Measurements from ENCODE around the gene THSD4. TPM values are rescaled to one million over a fixed set of nuclear protein-coding genes. Genes with fewer than 3 reads are reported as not detected.
"Not testable (repeated sequence)": the region's sequence is repeated elsewhere in the genome, so short reads cannot be mapped to it uniquely, and the experiment has no call there.

THSD4 gene
- polyA plus RNA-seq, 1 experiment: 45.8 TPM

DNA sequence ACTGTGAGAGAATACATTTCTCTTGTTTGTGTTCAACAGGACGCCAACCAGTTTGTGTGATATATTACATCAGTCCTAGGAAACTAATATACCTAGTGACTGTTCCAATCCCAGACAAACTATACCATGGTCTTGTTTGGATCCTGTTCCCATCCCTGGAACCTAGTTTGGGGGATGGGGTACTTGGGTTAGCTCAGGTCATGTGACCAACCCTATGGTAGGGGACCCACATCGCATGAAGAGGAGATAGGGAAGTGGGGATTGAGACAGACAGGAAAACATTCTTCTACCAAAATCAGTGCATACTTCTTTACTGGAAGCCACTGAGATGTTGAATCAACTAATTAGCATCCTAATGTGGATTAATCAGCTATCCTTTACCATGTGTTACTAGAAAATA, 146.1 kb downstream of the THSD4 start:
- no peak overlapping the region for H3K4me3 ChIP-seq (ENCODE audit: low read depth, low read length)
- TF ChIP-seq, protein P1, sequence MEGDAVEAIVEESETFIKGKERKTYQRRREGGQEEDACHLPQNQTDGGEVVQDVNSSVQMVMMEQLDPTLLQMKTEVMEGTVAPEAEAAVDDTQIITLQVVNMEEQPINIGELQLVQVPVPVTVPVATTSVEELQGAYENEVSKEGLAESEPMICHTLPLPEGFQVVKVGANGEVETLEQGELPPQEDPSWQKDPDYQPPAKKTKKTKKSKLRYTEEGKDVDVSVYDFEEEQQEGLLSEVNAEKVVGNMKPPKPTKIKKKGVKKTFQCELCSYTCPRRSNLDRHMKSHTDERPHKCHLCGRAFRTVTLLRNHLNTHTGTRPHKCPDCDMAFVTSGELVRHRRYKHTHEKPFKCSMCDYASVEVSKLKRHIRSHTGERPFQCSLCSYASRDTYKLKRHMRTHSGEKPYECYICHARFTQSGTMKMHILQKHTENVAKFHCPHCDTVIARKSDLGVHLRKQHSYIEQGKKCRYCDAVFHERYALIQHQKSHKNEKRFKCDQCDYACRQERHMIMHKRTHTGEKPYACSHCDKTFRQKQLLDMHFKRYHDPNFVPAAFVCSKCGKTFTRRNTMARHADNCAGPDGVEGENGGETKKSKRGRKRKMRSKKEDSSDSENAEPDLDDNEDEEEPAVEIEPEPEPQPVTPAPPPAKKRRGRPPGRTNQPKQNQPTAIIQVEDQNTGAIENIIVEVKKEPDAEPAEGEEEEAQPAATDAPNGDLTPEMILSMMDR (IDR thresholded peaks at IDR 0.05; ENCODE audit: low read depth, low read length): no peak
- no peak for DNase-seq (ENCODE audit: low read depth, low spot score)
- no peak overlapping the region for H3K27ac ChIP-seq (ENCODE audit: low read depth, low read length)
- CTCF ChIA-PET: no interaction called here
- H3K9me3 ChIP-seq (ENCODE audit: control insufficient read depth, insufficient read depth, low read length): peaks cover 8% of the 10 kb centered on the region
- POLR2A ChIA-PET: no interaction called here
- no peaks in the 10 kb centered on the region for H3K27me3 ChIP-seq (ENCODE audit: control insufficient read depth, insufficient read depth, low read length)

DNA sequence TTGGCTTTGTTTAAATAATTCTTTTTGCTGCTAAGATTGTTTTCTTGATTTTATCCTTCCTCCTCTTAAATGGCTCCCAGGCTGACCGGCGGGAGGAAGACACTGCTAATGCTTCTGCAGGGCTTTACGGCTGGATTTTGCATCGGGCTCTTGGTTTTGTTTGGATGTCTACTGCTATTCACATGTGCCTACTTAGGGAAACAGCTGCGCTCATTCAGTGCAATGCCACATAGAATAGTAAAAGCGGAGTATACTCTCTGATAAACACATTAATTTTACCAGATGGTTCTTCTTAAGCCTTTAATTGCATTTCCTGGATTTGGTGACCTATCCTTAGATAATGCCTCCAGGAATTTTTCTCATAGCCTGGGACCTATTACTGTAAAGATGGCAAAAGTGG, 146.6 kb downstream of the THSD4 start:
- TF ChIP-seq, protein P1 (IDR thresholded peaks at IDR 0.05; ENCODE audit: low read depth, low read length): no peak
- H3K27me3 ChIP-seq (ENCODE audit: control insufficient read depth, insufficient read depth, low read length): no peaks in the 10 kb centered on the region
- peak overlapping the region; percentile 11 for H3K27ac ChIP-seq (ENCODE audit: low read depth, low read length)
- no peak overlapping the region for H3K4me3 ChIP-seq (ENCODE audit: low read depth, low read length)
- DNase-seq (ENCODE audit: low read depth, low spot score): no peak
- peaks cover 8% of the 10 kb centered on the region for H3K9me3 ChIP-seq (ENCODE audit: control insufficient read depth, insufficient read depth, low read length)
- ChIA-PET POLR2A (no interaction called here), CTCF (no interaction called here)

DNA sequence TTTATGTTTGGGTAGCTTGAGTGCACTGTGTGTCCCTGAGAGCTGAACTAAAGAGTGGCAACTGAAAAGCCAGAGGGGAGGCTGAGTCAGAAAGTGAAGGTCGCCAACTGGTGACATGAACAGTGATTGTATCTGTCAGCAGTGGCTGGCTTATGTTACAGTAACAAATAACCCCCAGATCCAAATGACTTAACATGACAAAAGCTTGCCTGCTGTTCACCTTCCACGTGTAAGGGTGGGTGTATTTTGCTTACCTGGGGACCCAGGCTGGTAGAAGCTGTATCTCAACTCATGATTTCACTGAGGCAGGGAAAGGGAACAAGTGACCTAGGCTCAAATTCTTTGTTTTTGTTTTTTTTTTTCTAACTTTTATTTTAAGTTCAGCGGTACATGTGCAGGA, 147.3 kb downstream of the THSD4 start:
- CTCF ChIA-PET: interaction anchor here (0.6 kb wide), 1 partner anchor 140 kb away, joined by 3 read pairs; no protein-coding TSS in a partner anchor
- Histone ChIP-seq H3K27ac (ENCODE audit: low read depth, low read length) (no peak overlapping the region), H3K27me3 (ENCODE audit: control insufficient read depth, insufficient read depth, low read length) (no peaks in the 10 kb centered on the region), H3K4me3 (ENCODE audit: low read depth, low read length) (no peak overlapping the region), H3K9me3 (ENCODE audit: control insufficient read depth, insufficient read depth, low read length) (peaks cover 8% of the 10 kb centered on the region)
- DNase-seq (ENCODE audit: low read depth, low spot score): no peak
- TF ChIP-seq, protein P1 (IDR thresholded peaks at IDR 0.05; ENCODE audit: low read depth, low read length): no peak
- POLR2A ChIA-PET: no interaction called here

DNA sequence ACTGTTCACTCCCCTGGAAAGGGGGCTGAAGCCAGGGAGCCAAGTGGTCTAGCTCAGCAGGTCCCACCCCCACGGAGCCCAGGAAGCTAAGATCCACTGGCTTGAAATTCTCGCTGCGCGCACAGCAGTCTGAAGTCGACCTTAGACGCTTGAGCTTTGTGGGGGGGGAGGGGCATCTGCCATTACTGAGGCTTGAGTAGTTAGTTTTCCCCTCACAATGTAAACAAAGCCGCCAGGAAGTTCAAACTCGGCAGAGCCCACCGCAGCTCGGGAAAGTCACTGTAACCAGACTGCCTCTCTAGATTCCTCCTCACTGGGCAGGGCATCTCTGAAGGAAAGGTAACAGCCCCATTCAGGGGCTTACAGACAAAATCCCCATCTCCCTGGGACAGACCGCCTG, 150.3 kb downstream of the THSD4 start:
- POLR2A ChIA-PET; H3K4me3 ChIP-seq (ENCODE audit: low read depth, low read length); DNase-seq (ENCODE audit: low read depth, low spot score); CTCF ChIA-PET; H3K9me3 ChIP-seq (ENCODE audit: control insufficient read depth, insufficient read depth, low read length); H3K27ac ChIP-seq (ENCODE audit: low read depth, low read length); H3K27me3 ChIP-seq (ENCODE audit: control insufficient read depth, insufficient read depth, low read length): not testable (repeated sequence)

DNA sequence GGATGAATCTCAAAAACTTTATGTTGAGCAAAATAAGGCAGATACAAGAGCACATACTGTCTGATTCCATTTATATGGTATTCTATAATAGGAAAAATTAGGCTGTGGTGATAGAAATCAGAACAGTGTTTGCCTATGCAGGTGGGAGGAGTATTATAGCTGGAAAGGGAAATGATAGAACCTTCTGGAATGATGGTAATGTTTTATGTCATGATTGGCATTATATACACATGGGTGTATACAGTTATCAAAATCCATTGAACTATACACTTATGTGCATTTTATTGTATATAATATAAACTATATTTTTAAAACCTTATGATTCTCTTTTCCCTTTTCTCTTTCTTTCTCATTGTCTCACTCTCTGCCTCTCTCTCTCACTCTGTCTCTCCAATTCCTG, 156.1 kb downstream of the THSD4 start:
- DNase-seq (ENCODE audit: low read depth, low spot score): no peak
- TF ChIP-seq, protein P1 (IDR thresholded peaks at IDR 0.05; ENCODE audit: low read depth, low read length): no peak
- Histone ChIP-seq H3K9me3 (ENCODE audit: control insufficient read depth, insufficient read depth, low read length) (no peaks in the 10 kb centered on the region), H3K4me3 (ENCODE audit: low read depth, low read length) (no peak overlapping the region), H3K27me3 (ENCODE audit: control insufficient read depth, insufficient read depth, low read length) (no peaks in the 10 kb centered on the region), H3K27ac (ENCODE audit: low read depth, low read length) (no peak overlapping the region)
- POLR2A ChIA-PET: no interaction called here
- CTCF ChIA-PET: interaction anchor here (0.6 kb wide), 1 partner anchor 173 kb away, joined by 3 read pairs; no protein-coding TSS in a partner anchor

DNA sequence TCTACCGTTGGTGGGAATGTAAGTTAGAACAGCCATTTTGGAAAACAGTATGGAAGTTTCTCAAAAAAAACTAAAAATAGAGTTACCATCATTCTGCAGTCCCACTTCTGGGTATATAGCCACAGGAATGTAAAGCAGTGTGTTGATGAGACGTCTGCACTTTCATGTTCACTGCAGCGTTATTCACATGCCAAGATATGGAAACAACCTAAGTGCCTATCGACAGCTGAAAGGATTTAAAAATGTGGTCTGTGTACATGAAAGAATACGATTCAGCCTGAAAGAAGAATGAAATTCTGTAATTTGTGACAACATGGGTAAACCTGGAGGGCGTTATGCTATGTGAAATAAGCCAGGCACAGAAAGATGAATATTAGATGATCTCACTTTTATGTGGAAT, 157.7 kb downstream of the THSD4 start:
- TF ChIP-seq, protein P1 (IDR thresholded peaks at IDR 0.05; ENCODE audit: low read depth, low read length): no peak
- H3K27ac ChIP-seq (ENCODE audit: low read depth, low read length): peak overlapping the region; percentile 62
- POLR2A ChIA-PET: interaction anchor here (0.6 to 0.7 kb wide), 2 partner anchors 22 to 93 kb away, joined by 3 read pairs; no protein-coding TSS in a partner anchor
- no peaks in the 10 kb centered on the region for H3K9me3 ChIP-seq (ENCODE audit: control insufficient read depth, insufficient read depth, low read length)
- DNase-seq (ENCODE audit: low read depth, low spot score): peak; percentile 57
- H3K27me3 ChIP-seq (ENCODE audit: control insufficient read depth, insufficient read depth, low read length): no peaks in the 10 kb centered on the region
- H3K4me3 ChIP-seq (ENCODE audit: low read depth, low read length): no peak overlapping the region
- CTCF ChIA-PET: no interaction called here

Data from AG04450 (cell line).